ENCODE data around the gene ATG2B. TPM values are rescaled to one million over a fixed set of nuclear protein-coding genes. Genes with fewer than 3 reads are reported as not detected.

ATG2B gene
- total and polyA plus RNA-seq, 2 of the 4 experiments (the other 2 are of a cell fraction), result 6.9 to 22.0 TPM

DNA sequence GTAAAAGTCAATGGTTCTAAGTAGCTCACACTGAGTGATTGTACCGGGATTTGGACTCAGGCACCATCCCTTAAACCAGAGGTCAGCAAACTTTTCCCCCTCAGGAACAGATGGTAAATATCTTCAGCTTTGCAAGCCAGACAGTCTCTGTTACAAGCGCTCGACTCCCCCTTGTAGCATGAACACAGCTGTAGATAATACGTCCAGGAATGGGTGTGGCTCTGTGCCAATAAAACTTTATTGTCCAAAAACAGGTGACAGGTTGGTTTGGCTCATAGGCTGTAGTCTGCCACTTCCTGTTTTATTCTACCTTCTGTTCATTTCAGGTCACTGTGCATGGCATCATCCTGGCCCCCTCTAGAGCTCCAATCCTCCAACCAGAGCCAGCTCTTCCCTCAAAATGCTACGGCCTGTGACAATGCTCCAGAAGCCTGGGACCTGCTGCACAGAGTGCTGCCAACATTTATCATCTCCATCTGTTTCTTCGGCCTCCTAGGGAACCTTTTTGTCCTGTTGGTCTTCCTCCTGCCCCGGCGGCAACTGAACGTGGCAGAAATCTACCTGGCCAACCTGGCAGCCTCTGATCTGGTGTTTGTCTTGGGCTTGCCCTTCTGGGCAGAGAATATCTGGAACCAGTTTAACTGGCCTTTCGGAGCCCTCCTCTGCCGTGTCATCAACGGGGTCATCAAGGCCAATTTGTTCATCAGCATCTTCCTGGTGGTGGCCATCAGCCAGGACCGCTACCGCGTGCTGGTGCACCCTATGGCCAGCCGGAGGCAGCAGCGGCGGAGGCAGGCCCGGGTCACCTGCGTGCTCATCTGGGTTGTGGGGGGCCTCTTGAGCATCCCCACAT lies 99.6 kb downstream of the ATG2B start:
- TF ChIP-seq MXI1 (IDR thresholded peaks at IDR 0.05; ENCODE audit: borderline replicate concordance, low read depth, low read length) (no peak), BHLHE40 (IDR thresholded peaks at IDR 0.05; ENCODE audit: low read depth, low read length) (no peak), POLR2A (IDR thresholded peaks at IDR 0.05; ENCODE audit: low read depth, low read length) (no peak), CEBPB (IDR thresholded peaks at IDR 0.05; ENCODE audit: low read depth, low read length) (no peak), RCOR1 (IDR thresholded peaks at IDR 0.05; ENCODE audit: insufficient replicate concordance, low read length) (no peak), FOS (IDR thresholded peaks at IDR 0.05; ENCODE audit: low read depth, low read length) (no peak), MAFK (IDR thresholded peaks at IDR 0.05; ENCODE audit: low read depth, low read length) (no peak), CHD1 (IDR thresholded peaks at IDR 0.05; ENCODE audit: low read depth, low read length) (no peak), NFE2L2 (IDR thresholded peaks at IDR 0.05; ENCODE audit: low read depth, low read length) (no peak), SMC3 (IDR thresholded peaks at IDR 0.05; ENCODE audit: low read depth, low read length) (no peak)
- TF ChIP-seq, protein P1, sequence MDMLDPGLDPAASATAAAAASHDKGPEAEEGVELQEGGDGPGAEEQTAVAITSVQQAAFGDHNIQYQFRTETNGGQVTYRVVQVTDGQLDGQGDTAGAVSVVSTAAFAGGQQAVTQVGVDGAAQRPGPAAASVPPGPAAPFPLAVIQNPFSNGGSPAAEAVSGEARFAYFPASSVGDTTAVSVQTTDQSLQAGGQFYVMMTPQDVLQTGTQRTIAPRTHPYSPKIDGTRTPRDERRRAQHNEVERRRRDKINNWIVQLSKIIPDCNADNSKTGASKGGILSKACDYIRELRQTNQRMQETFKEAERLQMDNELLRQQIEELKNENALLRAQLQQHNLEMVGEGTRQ (IDR thresholded peaks at IDR 0.05; ENCODE audit: low read depth, low read length), result no peak
- TF ChIP-seq, protein P2, sequence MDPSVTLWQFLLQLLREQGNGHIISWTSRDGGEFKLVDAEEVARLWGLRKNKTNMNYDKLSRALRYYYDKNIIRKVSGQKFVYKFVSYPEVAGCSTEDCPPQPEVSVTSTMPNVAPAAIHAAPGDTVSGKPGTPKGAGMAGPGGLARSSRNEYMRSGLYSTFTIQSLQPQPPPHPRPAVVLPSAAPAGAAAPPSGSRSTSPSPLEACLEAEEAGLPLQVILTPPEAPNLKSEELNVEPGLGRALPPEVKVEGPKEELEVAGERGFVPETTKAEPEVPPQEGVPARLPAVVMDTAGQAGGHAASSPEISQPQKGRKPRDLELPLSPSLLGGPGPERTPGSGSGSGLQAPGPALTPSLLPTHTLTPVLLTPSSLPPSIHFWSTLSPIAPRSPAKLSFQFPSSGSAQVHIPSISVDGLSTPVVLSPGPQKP (IDR thresholded peaks at IDR 0.05; ENCODE audit: borderline replicate concordance, low read depth, low read length), result no peak
- H4K91ac ChIP-seq (ENCODE audit: insufficient read depth, low read depth, low read length), result peak overlapping the region; percentile 43
- H3K4me2 ChIP-seq (ENCODE audit: low read depth, low read length), result no peak overlapping the region
- H2AFZ ChIP-seq (replicated peaks; ENCODE audit: low read length, poor library complexity), result peak overlapping the region; percentile 12
- peaks cover 30% of the 10 kb centered on the region for H3K9me1 ChIP-seq (ENCODE audit: insufficient read depth, low read length)
- dilution Hi-C loops (cut with HindIII; ENCODE audit: low sequenced_read_pairs, unreplicated experiment) (no loop called here), intact Hi-C loops (cut with micrococcal nuclease) (loop anchor here (10.0 kb wide), 1 partner anchor 729 kb away; the partner anchor contains the start of gene GLRX5), in situ Hi-C loops (cut with MboI; ENCODE audit: low sequenced_read_pairs) (loop anchor here (25.0 kb wide), 1 partner anchor 726 kb away; the partner anchor contains the start of gene GLRX5)
- peak overlapping the region; percentile 25; the same call in 1 of the 2 replicates for H2BK120ac ChIP-seq (ENCODE audit: low read depth, low read length)
- no peak overlapping the region for H2AK9ac ChIP-seq (replicated peaks; ENCODE audit: low read depth, low read length, poor library complexity)
- H4K5ac ChIP-seq (ENCODE audit: low read depth, low read length), result peak overlapping the region; percentile 46
- 0 out of 2 replicates have a peak overlapping the region, but pooled peaks have one; percentile 35 for H3K23ac ChIP-seq (ENCODE audit: low read depth, low read length)
- peaks cover 5% of the 10 kb centered on the region for H3K9me3 ChIP-seq (ENCODE audit: control insufficient read depth, insufficient read depth, low read length)
- no peak overlapping the region for H3K4me3 ChIP-seq (ENCODE audit: insufficient read depth, low read depth, low read length)
- H3K36me3 ChIP-seq (ENCODE audit: control insufficient read depth, insufficient read depth, low read length), result peaks cover 63% of the 10 kb centered on the region
- peaks cover 32 to 89% of the 10 kb centered on the region in 2 experiments for H3K79me1 ChIP-seq (ENCODE audit: low read depth in 1 of 2, low read length in 2 of 2)
- WGBS, 2 experiments (ENCODE audit: extremely low coverage in 2 of 2, insufficient read length in 1 of 2), result 99% methylated on average over 8 of the region's 20 CpGs; no CpG with 5 or more reads in 1 of the 2 experiments
- H4K20me1 ChIP-seq (ENCODE audit: insufficient read depth, low read length), result peaks cover 34% of the 10 kb centered on the region
- peaks cover 47% of the 10 kb centered on the region for H3K4me1 ChIP-seq (ENCODE audit: control insufficient read depth, insufficient read depth, low read length)
- H3K9ac ChIP-seq (ENCODE audit: low read depth, low read length), result no peak overlapping the region
- H2BK15ac ChIP-seq (ENCODE audit: low read depth, low read length), result no peak overlapping the region; the same call in 2 of the 3 replicates
- ATAC-seq (ENCODE audit: low read depth), result no peak
- peak overlapping the region; percentile 60 for H2AK5ac ChIP-seq (ENCODE audit: low read depth, low read length)
- peak overlapping the region; percentile 36; the same call in 1 of the 2 replicates for H3K18ac ChIP-seq (ENCODE audit: low read depth, low read length)
- peak overlapping the region; percentile 8 for H2BK5ac ChIP-seq (ENCODE audit: low read depth, low read length, poor library complexity, severe bottlenecking)
- DNase-seq, result peak; percentile 31
- peak overlapping the region; percentile 75; the same call in 1 of the 2 replicates for H3K27ac ChIP-seq (ENCODE audit: insufficient read depth, low read length)
- CTCF ChIA-PET, result interaction anchor here (1.0 kb wide), 2 partner anchors 12 to 373 kb away, joined by 3 read pairs; no protein-coding TSS in a partner anchor
- peak overlapping the region; percentile 11; the same call in 1 of the 2 replicates for H2BK20ac ChIP-seq (ENCODE audit: low read depth, low read length)
- H3K14ac ChIP-seq (replicated peaks; ENCODE audit: low read depth, low read length), result no peak overlapping the region
- H3K4ac ChIP-seq (ENCODE audit: low read depth, low read length), result peak overlapping the region; percentile 19; the same call in 1 of the 2 replicates
- BruUV-seq (replicated peaks), result no TSS peak
- no peak overlapping the region for H3K56ac ChIP-seq (ENCODE audit: extremely low read depth, insufficient read depth, low read length)
- H3K27me3 ChIP-seq (ENCODE audit: control insufficient read depth, insufficient read depth, low read length), result no peaks in the 10 kb centered on the region
- H4K8ac ChIP-seq (ENCODE audit: low read depth in 2 of 2, low read length in 2 of 2), result peak overlapping the region in 1 of 2 experiments; percentile 22; a peak in 1 of 4 replicates
- POLR2A ChIA-PET (ENCODE audit: unreplicated experiment), result no interaction called here

All from IMR-90 (cell line).